H1 (cell line): ENCODE data around the gene BLOC1S3. TPM values are rescaled to one million over a fixed set of nuclear protein-coding genes. Genes with fewer than 3 reads are reported as not detected.
A peak's percentile ranks its signal among the peaks of the same experiment; 100 is the strongest.

Experiments
- CTCF ChIA-PET: fragments of 300-600 bp; sonication (Branson Sonifier 250); formaldehyde crosslinking; loops from one replicate; lab custom pipeline; 2021; ENCODE audit not compliant: partially characterized antibody; lab: Charles Lee
- POLR2A ChIA-PET: fragments of 300-600 bp; sonication (Branson Sonifier 250); formaldehyde crosslinking; loops from one replicate; lab custom pipeline; 2021; ENCODE audit warnings: inconsistent platforms; ENCODE audit not compliant: partially characterized antibody; lab: Charles Lee
- DNase-seq, 2 experiments: peaks; one replicate each; pipeline versions ENCODE4 v3.0.0 to v3.0.0-alpha.2; 2010 to 2022; ENCODE audit warnings: low spot score in 2 of 2, low read depth in 1 of 2, mixed read lengths in 1 of 2
- FAIRE-seq: peaks from 2 replicates; lab custom pipeline; 2011; peaks lifted over from hg19 to GRCh38; lab: Jason Lieb, UNC
- H2AFZ ChIP-seq: 2 replicates; pipeline ENCODE4 v1.8.1; 2012; ENCODE audit warnings: low read length, inconsistent platforms
- H2AK5ac ChIP-seq: 2 replicates; pipeline ENCODE4 v1.6.1; 2013; ENCODE audit warnings: low read depth, low read length
- H2BK120ac ChIP-seq: replicated peaks from 2 replicates; pipeline ENCODE3; 2013; ENCODE audit warnings: low read depth, low read length, inconsistent platforms
- H2BK12ac ChIP-seq: 2 replicates; pipeline ENCODE4 v1.6.1; 2013; ENCODE audit warnings: low read depth, low read length
- H2BK15ac ChIP-seq: 2 replicates; pipeline ENCODE4 v1.6.1; 2013; ENCODE audit warnings: low read length
- H2BK20ac ChIP-seq: 2 replicates; pipeline ENCODE4 v1.6.1; 2013; ENCODE audit warnings: low read length
- H2BK5ac ChIP-seq: 2 replicates; pipeline ENCODE4 v1.6.1; 2013; ENCODE audit warnings: low read depth, low read length
- H3K14ac ChIP-seq: 2 replicates; pipeline ENCODE4 v1.6.1; 2013; ENCODE audit warnings: inconsistent platforms; ENCODE audit not compliant: insufficient read length
- H3K18ac ChIP-seq: 2 replicates; pipeline ENCODE4 v1.6.1; 2013; ENCODE audit warnings: low read length; ENCODE audit errors: extremely low read depth
- H3K23ac ChIP-seq: 2 replicates; pipeline ENCODE4 v1.6.1; 2013; ENCODE audit warnings: inconsistent platforms; ENCODE audit not compliant: insufficient read length
- H3K23me2 ChIP-seq: 2 replicates; pipeline ENCODE4 v1.6.1; 2013; ENCODE audit warnings: low read depth, low read length
- H3K27ac ChIP-seq: 2 replicates; pipeline ENCODE4 v1.6.1; 2011; ENCODE audit warnings: low read depth, low read length, inconsistent platforms
- H3K27me3 ChIP-seq, 4 experiments: replicated peaks in 1 of 4; 1 replicate in 1 of 4; 2 replicates in 3 of 4; pipeline versions ENCODE4 v1.6.1 to v1.8.1; 2011 to 2013; ENCODE audit warnings: low read length in 3 of 4, mild to moderate bottlenecking in 3 of 4, inconsistent platforms in 2 of 4, mixed read lengths in 2 of 4, moderate library complexity in 1 of 4; ENCODE audit not compliant: control insufficient read depth in 3 of 4, insufficient read depth in 3 of 4; ENCODE audit errors: extremely low read depth in 1 of 4
- H3K36me3 ChIP-seq, 4 experiments: 2 replicates each; pipeline versions ENCODE4 v1.6.1 to v1.8.1; 2011 to 2013; ENCODE audit warnings: mild to moderate bottlenecking in 4 of 4, low read length in 3 of 4, moderate library complexity in 2 of 4, control low read depth in 1 of 4, inconsistent platforms in 1 of 4; ENCODE audit not compliant: insufficient read depth in 4 of 4, control insufficient read depth in 2 of 4
- H3K4ac ChIP-seq: replicated peaks from 2 replicates; pipeline ENCODE3; 2013; ENCODE audit warnings: low read length, low read depth, mixed read lengths, inconsistent platforms; ENCODE audit not compliant: insufficient read length
- H3K4me1 ChIP-seq, 4 experiments: replicated peaks in 1 of 4; 1 replicate in 1 of 4; 2 replicates in 3 of 4; pipeline versions ENCODE4 v1.6.1 to v1.8.1; 2011 to 2013; ENCODE audit warnings: low read length in 3 of 4, inconsistent platforms in 2 of 4, mixed read lengths in 1 of 4; ENCODE audit not compliant: insufficient read depth in 4 of 4, control insufficient read depth in 3 of 4
- H3K4me2 ChIP-seq, 2 experiments: 2 replicates each; pipeline versions ENCODE4 v1.6.1 to v1.8.1; 2011 to 2013; ENCODE audit warnings: low read depth in 2 of 2, low read length in 2 of 2, control low read depth in 1 of 2, inconsistent platforms in 1 of 2, mild to moderate bottlenecking in 1 of 2; ENCODE audit not compliant: insufficient read depth in 1 of 2
- H3K4me3 ChIP-seq, 4 experiments: fragments of 200-600, 300-600 bp in 1 of 4; sonication (generic), shearing (Covaris generic), sonication (Bioruptor Twin) in 1 of 4; 2 replicates each; pipeline versions ENCODE4 v1.5.1 to v1.8.1; 2011 to 2016; ENCODE audit warnings: low read length in 4 of 4, low read depth in 3 of 4, control low read depth in 2 of 4, inconsistent platforms in 2 of 4, mild to moderate bottlenecking in 2 of 4, mixed read lengths in 1 of 4, moderate library complexity in 1 of 4; ENCODE audit not compliant: insufficient read depth in 2 of 4; ENCODE audit errors: extremely low read depth in 1 of 4
- H3K56ac ChIP-seq: replicated peaks from 2 replicates; pipeline ENCODE3; 2013; ENCODE audit warnings: low read depth, mild to moderate bottlenecking, mixed read lengths, low read length, inconsistent platforms; ENCODE audit not compliant: insufficient read length
- H3K79me1 ChIP-seq: 2 replicates; pipeline ENCODE4 v1.6.1; 2013; ENCODE audit warnings: low read depth, low read length, control low read depth
- H3K79me2 ChIP-seq, 2 experiments: 2 replicates each; pipeline versions ENCODE4 v1.6.1 to v1.8.1; 2012 to 2013; ENCODE audit warnings: low read length in 2 of 2, mild to moderate bottlenecking in 2 of 2, inconsistent platforms in 1 of 2; ENCODE audit not compliant: insufficient read depth in 2 of 2, control insufficient read depth in 1 of 2
- H3K9ac ChIP-seq, 4 experiments: replicated peaks in 1 of 4; 1 replicate in 1 of 4; 2 replicates in 3 of 4; pipeline versions ENCODE4 v1.6.1 to v1.8.1; 2011 to 2013; ENCODE audit warnings: low read depth in 3 of 4, low read length in 3 of 4, control low read depth in 2 of 4, mild to moderate bottlenecking in 2 of 4, moderate library complexity in 2 of 4, inconsistent platforms in 1 of 4; ENCODE audit errors: extremely low read depth in 1 of 4
- H3K9me3 ChIP-seq, 2 experiments: 2 replicates each; pipeline versions ENCODE4 v1.6.1 to v1.8.1; 2012 to 2013; ENCODE audit warnings: mild to moderate bottlenecking in 2 of 2, moderate library complexity in 2 of 2, control low read depth in 1 of 2, inconsistent platforms in 1 of 2, low read depth in 1 of 2, low read length in 1 of 2, mixed read lengths in 1 of 2; ENCODE audit not compliant: insufficient read depth in 2 of 2
- H4K20me1 ChIP-seq, 2 experiments: replicated peaks in 1 of 2; 2 replicates each; pipeline versions ENCODE3 to v1.8.1; 2011 to 2013; ENCODE audit warnings: inconsistent platforms in 2 of 2, low read length in 2 of 2, mild to moderate bottlenecking in 1 of 2; ENCODE audit not compliant: insufficient read depth in 2 of 2, control insufficient read depth in 1 of 2
- H4K5ac ChIP-seq: 2 replicates; pipeline ENCODE4 v1.6.1; 2013; ENCODE audit warnings: low read length, low read depth, mixed read lengths, inconsistent platforms; ENCODE audit not compliant: insufficient read length
- H4K8ac ChIP-seq: 2 replicates; pipeline ENCODE4 v1.8.0; 2013; ENCODE audit warnings: mild to moderate bottlenecking, moderate library complexity, low read length, inconsistent platforms; ENCODE audit not compliant: insufficient read depth; ENCODE audit errors: extremely low read depth
- H4K91ac ChIP-seq: replicated peaks from 2 replicates; pipeline ENCODE3; 2013; ENCODE audit warnings: low read length, mixed read lengths, inconsistent platforms; ENCODE audit not compliant: insufficient read length
- CREB1 ChIP-seq: IDR thresholded peaks from 2 replicates; pipeline ENCODE4 v1.6.1; 2012; ENCODE audit warnings: inconsistent platforms
- EZH2 ChIP-seq: fragments of 200-600 bp; sonication (generic); IDR thresholded peaks from 2 replicates; pipeline ENCODE4 v1.7.1; 2012; ENCODE audit warnings: low read depth, mild to moderate bottlenecking, moderate library complexity, low read length, inconsistent platforms; ENCODE audit not compliant: severe bottlenecking
- RNF2 ChIP-seq: fragments of 200-900, 300-1000 bp; sonication (generic); IDR thresholded peaks from 2 replicates; pipeline ENCODE4 v1.7.1; 2016; ENCODE audit warnings: borderline replicate concordance, low read depth, mild to moderate bottlenecking, antibody characterized with exemption, low read length; ENCODE audit not compliant: poor library complexity, severe bottlenecking; ENCODE audit errors: missing control alignments
- WGBS, 2 experiments: shearing (Covaris generic) in 1 of 2; methylation state at CpG; one replicate each; pipeline versions ENCODE4 v1.1.6 to v1.1.7; 2013 to 2015; ENCODE audit warnings: low lambda C conversion rate in 2 of 2, mixed read lengths in 2 of 2, inconsistent platforms in 1 of 2, low coverage in 1 of 2, missing lambda C conversion rate in 1 of 2; ENCODE audit not compliant: insufficient replicate concordance in 2 of 2, insufficient coverage in 1 of 2, insufficient read length in 1 of 2; ENCODE audit errors: extremely low coverage in 1 of 2, missing lambda C conversion rate in 1 of 2; 5-methylcytosine and 5-hydroxymethylcytosine counted together
- polyA plus RNA-seq, 7 experiments: library from polyadenylated mRNA; depleted of rRNA in 3 of 7; stranded (reverse) in 5 of 7; unstranded in 2 of 7; fragments of >200 nt in 5 of 7; fragments of 200-250 nt in 2 of 7; gene quantifications; 1 replicate in 5 of 7; 2 replicates in 1 of 7; 4 replicates in 1 of 7; pipeline versions ENCODE4 v1.2.1 to v1.2.3, GENCODE V29; 2011 to 2013; ENCODE audit warnings: missing spikeins in 2 of 7, mixed read lengths in 2 of 7
- total RNA-seq: library from RNA; stranded (reverse); fragmentation: NEBNext Ultra II Directional; extraction: Animal tissue kit (Norgen Biotek cat#: 25700); gene quantifications from 2 replicates; pipeline ENCODE4 v1.2.1, GENCODE V29; 2021

The BLOC1S3 gene
- total and polyA plus RNA-seq, 2 of the 8 experiments (the other 6 are each of a cell fraction or from before 2014, with no cell fraction given): 6.0 to 6.1 TPM

GRCh38 chr19:45154064-45154827 lies 24.3 kb upstream of the BLOC1S3 start:
- CTCF ChIA-PET: interaction anchor here (1.3 to 2.3 kb wide), 9 partner anchors 10 to 202 kb away, joined by 4 to 10 read pairs (median 5); partner anchors contain the start of genes BLOC1S3 and TRAPPC6A

More at GRCh38 chr19:45154064-45154827, 24.3 kb upstream of the BLOC1S3 start:
- no peak overlapping the region for H3K14ac ChIP-seq
- H4K20me1 ChIP-seq: peaks cover 0 to 14% of the 10 kb centered on the region in 2 experiments
- peak overlapping the region; percentile 72 to 77 for H3K4me2 ChIP-seq
- no peak overlapping the region; the same call in 1 of the 2 replicates for H2AK5ac ChIP-seq
- no peak overlapping the region for H2BK5ac ChIP-seq
- peaks cover 16 to 49% (median 40%) of the 10 kb centered on the region in 4 experiments for H3K27me3 ChIP-seq
- DNase-seq (no peak), FAIRE-seq (no peak)
- no peak overlapping the region for H4K5ac ChIP-seq
- H3K4me1 ChIP-seq: peaks cover 0 to 13% (median 3%) of the 10 kb centered on the region in 4 experiments; a peak in 6 of 7 replicates
- no peaks in the 10 kb centered on the region for H3K79me2 ChIP-seq
- no peak overlapping the region for H4K91ac ChIP-seq
- H2BK15ac ChIP-seq: no peak overlapping the region
- H3K36me3 ChIP-seq: 0 out of 8 replicates have a peak, but pooled peaks cover 0 to 2% (median 0%) of the 10 kb centered on the region in 4 experiments
- peak overlapping the region; percentile 17 to 55 (median 29); a peak in 7 of 8 replicates for H3K4me3 ChIP-seq
- no peak overlapping the region for H2AFZ ChIP-seq
- H3K56ac ChIP-seq: no peak overlapping the region
- peak overlapping the region; percentile 8 for H4K8ac ChIP-seq
- no peak overlapping the region for H3K9ac ChIP-seq
- H2BK120ac ChIP-seq: no peak overlapping the region
- POLR2A ChIA-PET: interaction anchor here (0.6 to 3.5 kb wide), 12 partner anchors 11 to 465 kb away, joined by 3 to 21 read pairs (median 4); partner anchors contain the start of genes PPP1R37 and TRAPPC6A
- H3K79me1 ChIP-seq: no peaks in the 10 kb centered on the region
- peak overlapping the region; percentile 95 for H3K18ac ChIP-seq
- H3K23ac ChIP-seq: no peak overlapping the region
- peaks cover 0 to 8% of the 10 kb centered on the region in 2 experiments; a peak in 1 of 4 replicates for H3K9me3 ChIP-seq
- H2BK12ac ChIP-seq: no peak overlapping the region
- H3K23me2 ChIP-seq: peaks cover 9% of the 10 kb centered on the region; the same call in 1 of the 2 replicates
- H2BK20ac ChIP-seq: no peak overlapping the region
- H3K27ac ChIP-seq: no peak overlapping the region
- no peak overlapping the region for H3K4ac ChIP-seq
- WGBS, 2 experiments: 70% methylated on average over 16 of the region's 19 CpGs; no CpG with 5 or more reads in 1 of the 2 experiments
- TF ChIP-seq RNF2 (peak; percentile 4), EZH2 (peak; percentile 6), CREB1 (no peak)
